Activated CD4-positive, alpha-beta T cell treated with anti-CD3 and anti-CD28 coated beads, Interleukin-2, amount 10 ng/mL, durations not matched to agents 24 days and 14 days (primary cell): ENCODE measurements around the gene OLFML2B. TPM values are rescaled to one million over a fixed set of nuclear protein-coding genes. Genes with fewer than 3 reads are reported as not detected.

ENCODE experiments used
- DNase-seq: peaks from one replicate; pipeline ENCODE4 v3.0.0; 2022
- H3K27ac Mint-ChIP-seq: one replicate; pipeline ENCODE4 v1.8.0; 2022; ENCODE audit warnings: mild to moderate bottlenecking, mixed read lengths
- H3K27me3 Mint-ChIP-seq: one replicate; pipeline ENCODE4 v1.8.0; 2022; ENCODE audit warnings: mixed read lengths
- H3K36me3 Mint-ChIP-seq: one replicate; pipeline ENCODE4 v1.8.0; 2022; ENCODE audit warnings: low read depth, mild to moderate bottlenecking, mixed read lengths
- H3K4me1 Mint-ChIP-seq: one replicate; pipeline ENCODE4 v1.8.0; 2021; ENCODE audit warnings: mixed read lengths
- H3K4me3 Mint-ChIP-seq: one replicate; pipeline ENCODE4 v1.8.0; 2022; ENCODE audit warnings: mild to moderate bottlenecking, moderate library complexity, mixed read lengths
- H3K9me3 Mint-ChIP-seq: one replicate; pipeline ENCODE4 v1.8.0; 2021; ENCODE audit warnings: mixed read lengths
- intact Hi-C: fragments of 100-400 bp; cut with micrococcal nuclease; formaldehyde crosslinking; loops from one replicate; pipeline ENCODE4 v1.15.1; 2023
- total RNA-seq: library from RNA; stranded (reverse); gene quantifications from 2 replicates; pipeline ENCODE4 v1.2.3, GENCODE V29; 2022

The OLFML2B gene
- total RNA-seq, 1 donor from 2014 or later, result not detected

DNA sequence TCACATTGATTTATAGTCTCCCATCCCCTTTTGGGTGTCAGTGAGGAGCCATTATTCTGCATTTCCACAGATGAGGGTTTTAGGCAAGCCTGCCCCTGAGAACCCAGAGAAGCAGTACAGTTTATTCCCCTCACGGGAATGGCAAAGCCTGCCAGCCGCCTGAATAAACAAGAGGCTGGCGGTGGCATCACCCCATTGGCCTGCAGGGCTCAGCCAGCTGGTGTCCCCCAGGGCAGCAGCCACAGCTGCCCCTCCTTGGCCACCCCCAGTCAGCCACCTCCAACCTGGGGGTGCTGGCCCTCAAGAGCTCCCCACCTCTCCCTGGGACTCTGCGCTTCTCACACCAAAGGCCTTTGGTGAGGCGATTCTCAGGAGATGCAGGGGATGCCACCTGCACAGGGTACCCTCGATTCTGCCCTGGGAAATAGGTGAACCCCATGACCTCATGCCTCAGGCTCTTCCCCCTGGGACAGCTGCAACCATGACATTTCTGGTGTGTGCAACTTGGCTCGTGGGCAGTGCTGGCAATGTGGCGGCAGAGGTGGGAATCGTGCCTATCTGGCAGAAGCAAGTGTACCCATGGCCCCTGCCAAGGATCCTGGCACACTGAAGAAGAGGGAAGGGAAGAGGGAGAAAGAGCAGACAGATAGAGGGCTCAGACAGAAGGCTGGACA is 14.0 kb downstream of the OLFML2B start:
- DNase-seq, result no peak
- peaks cover 2% of the 10 kb centered on the region for H3K27me3 Mint-ChIP-seq
- intact Hi-C loops, result no loop called here
- no peak overlapping the region for H3K4me3 Mint-ChIP-seq
- peaks cover 1% of the 10 kb centered on the region for H3K9me3 Mint-ChIP-seq
- H3K4me1 Mint-ChIP-seq, result peaks cover 2% of the 10 kb centered on the region
- H3K36me3 Mint-ChIP-seq, result no peaks in the 10 kb centered on the region
- no peak overlapping the region for H3K27ac Mint-ChIP-seq

- H3K36me3 Mint-ChIP-seq, result no peaks in the 10 kb centered on the region
- DNase-seq, result no peak
- H3K4me3 Mint-ChIP-seq, result no peak overlapping the region
- no peak overlapping the region for H3K27ac Mint-ChIP-seq
- peaks cover 2% of the 10 kb centered on the region for H3K27me3 Mint-ChIP-seq
- no peaks in the 10 kb centered on the region for H3K9me3 Mint-ChIP-seq
- intact Hi-C loops, result no loop called here
- H3K4me1 Mint-ChIP-seq, result peaks cover 6% of the 10 kb centered on the region
Observed at GRCh38 chr1:162008799-162009198, 14.9 kb downstream of the OLFML2B start.

GRCh38 chr1:162007466-162007865 is 16.2 kb downstream of the OLFML2B start:
- Mint-ChIP-seq H3K4me3 (no peak overlapping the region), H3K27ac (no peak overlapping the region), H3K4me1 (peaks cover 10% of the 10 kb centered on the region), H3K9me3 (no peaks in the 10 kb centered on the region), H3K27me3 (peaks cover 2% of the 10 kb centered on the region), H3K36me3 (no peaks in the 10 kb centered on the region)
- DNase-seq, result no peak
- intact Hi-C loops, result no loop called here

GRCh38 chr1:162006081-162006480 is 17.6 kb downstream of the OLFML2B start:
- H3K9me3 Mint-ChIP-seq, result no peaks in the 10 kb centered on the region
- peaks cover 10% of the 10 kb centered on the region for H3K4me1 Mint-ChIP-seq
- H3K27me3 Mint-ChIP-seq, result peaks cover 2% of the 10 kb centered on the region
- no peak overlapping the region for H3K27ac Mint-ChIP-seq
- no peaks in the 10 kb centered on the region for H3K36me3 Mint-ChIP-seq
- H3K4me3 Mint-ChIP-seq, result no peak overlapping the region
- intact Hi-C loops, result no loop called here
- DNase-seq, result no peak

GRCh38 chr1:162004441-162004950 is 19.2 kb downstream of the OLFML2B start:
- DNase-seq, result no peak
- peaks cover 2% of the 10 kb centered on the region for H3K27me3 Mint-ChIP-seq
- H3K4me1 Mint-ChIP-seq, result peaks cover 10% of the 10 kb centered on the region
- no peak overlapping the region for H3K4me3 Mint-ChIP-seq
- intact Hi-C loops, result no loop called here
- no peaks in the 10 kb centered on the region for H3K36me3 Mint-ChIP-seq
- no peak overlapping the region for H3K27ac Mint-ChIP-seq
- no peaks in the 10 kb centered on the region for H3K9me3 Mint-ChIP-seq

- DNase-seq, result no peak
- Mint-ChIP-seq H3K4me1 (peaks cover 10% of the 10 kb centered on the region), H3K27ac (no peak overlapping the region), H3K36me3 (no peaks in the 10 kb centered on the region), H3K9me3 (no peaks in the 10 kb centered on the region), H3K27me3 (peaks cover 2% of the 10 kb centered on the region), H3K4me3 (no peak overlapping the region)
- intact Hi-C loops, result no loop called here
Observed at GRCh38 chr1:162003830-162004215, 19.8 kb downstream of the OLFML2B start.

GRCh38 chr1:162003061-162003829 is 20.4 kb downstream of the OLFML2B start:
- Mint-ChIP-seq H3K9me3 (no peaks in the 10 kb centered on the region), H3K27me3 (peaks cover 2% of the 10 kb centered on the region), H3K36me3 (no peaks in the 10 kb centered on the region), H3K4me3 (no peak overlapping the region), H3K27ac (no peak overlapping the region), H3K4me1 (peaks cover 10% of the 10 kb centered on the region)
- intact Hi-C loops, result no loop called here
- no peak for DNase-seq

DNA sequence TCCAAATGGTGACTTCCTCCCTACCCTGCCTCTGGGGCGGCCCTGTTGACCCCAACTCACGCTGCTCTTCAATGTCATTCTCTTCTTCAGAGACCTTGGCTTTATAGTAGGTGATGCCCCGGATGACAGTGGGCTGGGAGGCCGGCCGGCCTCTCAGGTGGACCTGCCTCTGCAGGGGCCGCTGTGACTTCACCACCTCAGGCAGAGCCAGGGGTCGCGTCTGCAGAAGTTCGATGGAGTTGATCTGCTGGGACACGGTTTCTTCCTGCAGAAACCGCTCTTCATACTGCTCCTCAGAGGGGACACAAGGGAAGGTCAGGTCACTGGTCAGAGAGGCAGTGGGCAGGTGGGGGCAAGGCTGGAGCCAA is 23.6 kb downstream of the OLFML2B start:
- H3K36me3 Mint-ChIP-seq, result no peaks in the 10 kb centered on the region

DNA sequence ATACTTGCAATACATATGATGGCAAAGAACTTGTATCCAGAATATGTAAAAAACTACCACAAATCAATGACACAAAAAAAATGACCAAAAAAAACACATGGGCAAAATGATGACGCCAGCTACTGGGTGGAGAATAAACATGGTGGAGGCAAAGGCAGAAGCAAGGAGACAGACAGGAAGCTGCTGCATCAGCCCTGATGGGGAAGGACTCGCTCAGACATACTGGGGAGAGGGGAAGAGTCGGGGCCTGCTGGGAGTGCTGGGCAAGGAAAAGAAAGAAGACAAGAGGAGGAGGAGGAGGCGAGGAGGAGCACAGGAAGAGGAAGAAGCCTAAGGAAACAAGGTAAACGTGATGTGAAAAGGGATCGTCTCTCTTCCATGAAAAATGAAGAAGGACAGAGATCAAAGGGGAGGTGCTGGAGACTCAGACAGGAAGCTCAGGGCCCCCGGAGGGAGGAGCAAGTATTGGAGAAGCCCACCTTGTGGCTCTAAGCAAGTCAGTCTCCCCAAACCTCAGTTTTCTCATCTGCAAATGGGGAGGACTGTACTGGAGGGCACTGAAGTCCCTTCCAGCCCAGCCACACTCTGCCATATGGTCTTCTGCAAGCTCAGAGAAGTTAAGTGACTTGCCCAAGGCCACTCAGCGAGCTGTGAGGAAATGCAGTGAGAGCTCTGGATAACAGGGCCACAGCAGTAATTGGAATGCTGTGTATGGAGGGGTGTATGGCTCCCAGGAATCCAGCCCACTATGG is 24.2 kb downstream of the OLFML2B start:
- no peak overlapping the region for H3K27ac Mint-ChIP-seq
- no peak for DNase-seq
- H3K9me3 Mint-ChIP-seq, result no peaks in the 10 kb centered on the region
- intact Hi-C loops, result no loop called here
- peaks cover 7% of the 10 kb centered on the region for H3K4me1 Mint-ChIP-seq
- H3K4me3 Mint-ChIP-seq, result no peak overlapping the region
- no peaks in the 10 kb centered on the region for H3K27me3 Mint-ChIP-seq
- H3K36me3 Mint-ChIP-seq, result no peaks in the 10 kb centered on the region

More for the DNA sequence above, 23.6 kb downstream of the OLFML2B start:
- Mint-ChIP-seq H3K4me1 (peaks cover 10% of the 10 kb centered on the region), H3K27ac (no peak overlapping the region), H3K9me3 (no peaks in the 10 kb centered on the region), H3K27me3 (peaks cover 1% of the 10 kb centered on the region), H3K4me3 (no peak overlapping the region)
- intact Hi-C loops, result no loop called here
- DNase-seq, result no peak

GRCh38 chr1:161998811-161999210 is 24.9 kb downstream of the OLFML2B start:
- Mint-ChIP-seq H3K4me3 (no peak overlapping the region), H3K27ac (no peak overlapping the region), H3K4me1 (peaks cover 4% of the 10 kb centered on the region), H3K9me3 (no peaks in the 10 kb centered on the region), H3K36me3 (no peaks in the 10 kb centered on the region), H3K27me3 (no peaks in the 10 kb centered on the region)
- no peak for DNase-seq
- intact Hi-C loops, result no loop called here

DNA sequence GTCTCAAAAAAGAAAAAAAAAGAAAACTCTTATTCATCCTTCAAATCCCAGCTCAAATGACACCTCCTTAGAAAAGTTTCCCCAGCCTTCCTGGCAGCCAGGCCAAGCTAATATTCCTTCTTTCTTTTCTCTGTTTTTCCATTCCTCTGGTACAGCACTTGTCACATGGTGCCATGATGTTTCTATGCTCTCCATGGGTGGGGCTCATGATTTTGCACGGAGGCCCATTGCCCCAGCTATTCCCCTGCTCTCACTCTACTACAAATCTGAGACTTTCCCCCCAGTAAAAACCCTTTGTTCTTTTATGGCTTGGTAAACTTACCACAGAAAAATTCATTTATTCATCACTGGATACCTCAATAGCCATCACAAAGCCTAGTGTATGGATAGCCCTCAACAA is 26.5 kb downstream of the OLFML2B start:
- Mint-ChIP-seq H3K27me3 (no peaks in the 10 kb centered on the region), H3K27ac (no peak overlapping the region), H3K36me3 (no peaks in the 10 kb centered on the region), H3K9me3 (no peaks in the 10 kb centered on the region), H3K4me1 (no peaks in the 10 kb centered on the region), H3K4me3 (no peak overlapping the region)
- no peak for DNase-seq
- intact Hi-C loops, result no loop called here

DNA sequence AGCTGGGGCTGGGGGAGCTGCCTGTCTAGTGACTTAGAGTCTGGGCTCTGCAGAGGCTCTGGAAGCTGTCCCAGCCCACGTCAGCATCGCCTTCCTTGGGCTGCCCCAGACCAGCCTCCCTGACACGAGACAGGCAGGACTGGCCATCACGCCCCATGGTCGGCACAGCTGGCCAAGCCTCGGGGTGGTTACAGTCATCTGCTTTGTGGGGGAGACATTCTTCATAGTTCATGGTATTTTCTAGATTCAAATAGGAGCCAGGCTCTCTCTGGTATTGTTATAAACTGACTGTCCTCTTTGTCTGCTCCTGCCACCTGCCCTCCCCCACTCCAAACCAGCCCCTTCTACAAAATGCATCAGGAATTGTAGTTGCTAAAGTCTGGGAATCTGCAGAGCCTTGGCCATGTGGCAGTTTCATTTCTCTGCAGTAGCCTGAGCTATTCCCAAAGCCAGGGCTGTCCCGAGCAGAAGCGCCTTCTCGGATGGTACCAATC is 29.4 kb downstream of the OLFML2B start:
- H3K9me3 Mint-ChIP-seq, result peaks cover 5% of the 10 kb centered on the region
- DNase-seq, result no peak
- peaks cover 2% of the 10 kb centered on the region for H3K27me3 Mint-ChIP-seq
- H3K36me3 Mint-ChIP-seq, result no peaks in the 10 kb centered on the region
- no peak overlapping the region for H3K27ac Mint-ChIP-seq
- H3K4me3 Mint-ChIP-seq, result no peak overlapping the region
- intact Hi-C loops, result no loop called here
- H3K4me1 Mint-ChIP-seq, result no peaks in the 10 kb centered on the region

- no peak overlapping the region for H3K4me3 Mint-ChIP-seq
- no peaks in the 10 kb centered on the region for H3K36me3 Mint-ChIP-seq
- peaks cover 5% of the 10 kb centered on the region for H3K9me3 Mint-ChIP-seq
- intact Hi-C loops, result no loop called here
- peaks cover 2% of the 10 kb centered on the region for H3K27me3 Mint-ChIP-seq
- H3K4me1 Mint-ChIP-seq, result peaks cover 4% of the 10 kb centered on the region
- no peak overlapping the region for H3K27ac Mint-ChIP-seq
- no peak for DNase-seq
Observed at GRCh38 chr1:161993576-161993975, 30.1 kb downstream of the OLFML2B start.

- H3K27me3 Mint-ChIP-seq, result peaks cover 2% of the 10 kb centered on the region
Observed at GRCh38 chr1:161989786-161990185, 33.9 kb downstream of the OLFML2B start.

More at GRCh38 chr1:161989786-161990185, 33.9 kb downstream of the OLFML2B start:
- Mint-ChIP-seq H3K4me1 (peaks cover 5% of the 10 kb centered on the region), H3K9me3 (peaks cover 9% of the 10 kb centered on the region), H3K27ac (no peak overlapping the region), H3K4me3 (no peak overlapping the region), H3K36me3 (no peaks in the 10 kb centered on the region)
- no peak for DNase-seq
- intact Hi-C loops, result no loop called here
